Activated CD4-positive, alpha-beta T cell treated with anti-CD3 and anti-CD28 coated beads, Interleukin-2, amount 10 ng/mL, durations not matched to agents 24 days and 14 days (primary cell): Measurements from ENCODE around the gene PBX1. TPM values are rescaled to one million over a fixed set of nuclear protein-coding genes. Genes with fewer than 3 reads are reported as not detected.
A peak's percentile ranks its signal among the peaks of the same experiment; 100 is the strongest.
"Not testable (repeated sequence)": the region's sequence is repeated elsewhere in the genome, so short reads cannot be mapped to it uniquely, and the experiment has no call there.

ENCODE experiments used
- DNase-seq: peaks from one replicate; pipeline ENCODE4 v3.0.0; 2022
- H3K27ac Mint-ChIP-seq: one replicate; pipeline ENCODE4 v1.8.0; 2022; ENCODE audit warnings: mild to moderate bottlenecking, mixed read lengths
- H3K27me3 Mint-ChIP-seq: one replicate; pipeline ENCODE4 v1.8.0; 2022; ENCODE audit warnings: mixed read lengths
- H3K36me3 Mint-ChIP-seq: one replicate; pipeline ENCODE4 v1.8.0; 2022; ENCODE audit warnings: low read depth, mild to moderate bottlenecking, mixed read lengths
- H3K4me1 Mint-ChIP-seq: one replicate; pipeline ENCODE4 v1.8.0; 2021; ENCODE audit warnings: mixed read lengths
- H3K4me3 Mint-ChIP-seq: one replicate; pipeline ENCODE4 v1.8.0; 2022; ENCODE audit warnings: mild to moderate bottlenecking, moderate library complexity, mixed read lengths
- H3K9me3 Mint-ChIP-seq: one replicate; pipeline ENCODE4 v1.8.0; 2021; ENCODE audit warnings: mixed read lengths
- intact Hi-C: fragments of 100-400 bp; cut with micrococcal nuclease; formaldehyde crosslinking; loops from one replicate; pipeline ENCODE4 v1.15.1; 2023
- total RNA-seq: library from RNA; stranded (reverse); gene quantifications from 2 replicates; pipeline ENCODE4 v1.2.3, GENCODE V29; 2022

Gene PBX1
- total RNA-seq, 1 donor from 2014 or later = not detected

- H3K27me3 Mint-ChIP-seq = no peaks in the 10 kb centered on the region
- intact Hi-C loops = no loop called here
- no peaks in the 10 kb centered on the region for H3K36me3 Mint-ChIP-seq
- peaks cover 4% of the 10 kb centered on the region for H3K9me3 Mint-ChIP-seq
- H3K27ac Mint-ChIP-seq = no peak overlapping the region
- H3K4me3 Mint-ChIP-seq = no peak overlapping the region
- no peaks in the 10 kb centered on the region for H3K4me1 Mint-ChIP-seq
- DNase-seq = no peak
These were observed 79.7 kb downstream of the PBX1 start for GRCh38 chr1:164638492-164639202.

- H3K27ac Mint-ChIP-seq = no peak overlapping the region
- no peak overlapping the region for H3K4me3 Mint-ChIP-seq
- intact Hi-C loops = no loop called here
These were observed 81.8 kb downstream of the PBX1 start for GRCh38 chr1:164640686-164641352.

DNA sequence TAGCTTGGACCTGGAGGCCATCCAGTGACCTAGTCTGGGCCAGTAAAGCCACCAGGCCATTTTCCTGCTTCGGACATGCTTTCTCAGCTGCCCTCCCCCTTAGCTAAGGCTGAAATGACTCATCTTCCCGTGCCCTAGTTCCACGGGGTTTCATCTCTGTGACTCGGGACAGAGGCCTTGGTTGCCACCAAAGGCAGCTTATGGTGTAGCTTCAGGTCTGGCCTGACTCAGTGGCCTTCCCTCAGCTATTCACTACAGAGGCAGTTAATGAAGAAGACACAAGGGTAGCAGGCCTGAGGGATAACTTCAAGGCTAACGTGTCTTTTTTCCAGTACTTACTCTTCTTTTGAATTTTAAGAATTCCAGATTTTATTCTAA lies 82.4 kb downstream of the PBX1 start:
- H3K4me1 Mint-ChIP-seq = no peaks in the 10 kb centered on the region
- no peaks in the 10 kb centered on the region for H3K27me3 Mint-ChIP-seq
- H3K4me3 Mint-ChIP-seq = no peak overlapping the region
- intact Hi-C loops = no loop called here
- H3K36me3 Mint-ChIP-seq = no peaks in the 10 kb centered on the region
- no peak for DNase-seq
- H3K27ac Mint-ChIP-seq = no peak overlapping the region
- peaks cover 4% of the 10 kb centered on the region for H3K9me3 Mint-ChIP-seq

More at GRCh38 chr1:164640686-164641352, 81.8 kb downstream of the PBX1 start:
- no peaks in the 10 kb centered on the region for H3K4me1 Mint-ChIP-seq
- DNase-seq = no peak
- no peaks in the 10 kb centered on the region for H3K27me3 Mint-ChIP-seq
- H3K36me3 Mint-ChIP-seq = no peaks in the 10 kb centered on the region
- peaks cover 4% of the 10 kb centered on the region for H3K9me3 Mint-ChIP-seq

- Mint-ChIP-seq H3K4me1 (no peaks in the 10 kb centered on the region), H3K27ac (no peak overlapping the region), H3K27me3 (no peaks in the 10 kb centered on the region), H3K36me3 (no peaks in the 10 kb centered on the region), H3K4me3 (no peak overlapping the region), H3K9me3 (peaks cover 4% of the 10 kb centered on the region)
- no peak for DNase-seq
- intact Hi-C loops = no loop called here
These were observed 84.0 kb downstream of the PBX1 start for GRCh38 chr1:164643018-164643417.

- no peak overlapping the region for H3K4me3 Mint-ChIP-seq
- H3K27me3 Mint-ChIP-seq = no peaks in the 10 kb centered on the region
- no peak overlapping the region for H3K27ac Mint-ChIP-seq
- intact Hi-C loops = no loop called here
- H3K36me3 Mint-ChIP-seq = no peaks in the 10 kb centered on the region
- peaks cover 4% of the 10 kb centered on the region for H3K9me3 Mint-ChIP-seq
- no peak for DNase-seq
- H3K4me1 Mint-ChIP-seq = no peaks in the 10 kb centered on the region
These were observed 85.3 kb downstream of the PBX1 start for GRCh38 chr1:164644268-164644667.

- intact Hi-C loops = no loop called here
- Mint-ChIP-seq H3K4me1 (no peaks in the 10 kb centered on the region), H3K4me3 (no peak overlapping the region), H3K27me3 (no peaks in the 10 kb centered on the region), H3K36me3 (no peaks in the 10 kb centered on the region), H3K9me3 (peaks cover 4% of the 10 kb centered on the region), H3K27ac (no peak overlapping the region)
- no peak for DNase-seq
These were observed 86.0 kb downstream of the PBX1 start for GRCh38 chr1:164644774-164645644.

DNA sequence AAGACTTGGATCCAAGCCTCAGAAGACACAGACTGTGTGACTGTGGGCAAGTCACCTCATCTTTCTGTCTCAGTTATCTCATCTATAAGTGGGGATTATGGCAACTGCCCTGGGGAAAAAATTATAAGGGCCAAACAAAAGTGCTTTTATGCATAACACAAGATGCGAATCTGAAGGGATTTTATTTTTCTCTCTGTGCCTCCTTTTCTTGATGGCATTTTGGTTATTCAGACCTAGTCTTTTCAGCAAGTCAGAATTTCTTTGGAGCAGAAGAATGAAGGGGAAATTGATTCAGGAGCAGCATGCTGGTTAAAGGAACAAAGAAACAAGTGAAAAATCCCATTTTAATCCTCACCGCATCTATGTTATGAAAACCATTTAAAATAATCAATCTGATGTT lies 86.9 kb downstream of the PBX1 start:
- intact Hi-C loops = no loop called here

DNA sequence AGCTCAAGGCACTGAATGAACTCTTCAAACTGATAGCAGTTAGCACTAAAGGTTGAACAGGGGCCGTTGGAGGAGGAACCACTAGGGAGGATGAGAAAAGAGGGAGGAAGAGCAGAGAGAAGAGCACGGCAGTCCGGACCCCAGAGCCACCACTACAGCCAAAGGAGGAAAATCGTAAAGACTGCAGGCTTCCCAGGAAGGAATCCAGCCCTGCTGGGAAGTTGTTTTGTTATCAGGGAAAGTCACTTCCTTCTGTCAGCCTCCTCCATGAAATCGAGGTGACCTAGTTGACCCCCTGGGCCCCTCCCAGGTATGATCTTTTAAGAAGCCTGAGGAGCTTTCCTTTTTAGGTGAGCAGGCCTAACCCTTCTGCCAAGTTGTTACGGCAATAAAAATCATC lies 88.2 kb downstream of the PBX1 start:
- no peak overlapping the region for H3K4me3 Mint-ChIP-seq
- H3K27ac Mint-ChIP-seq = no peak overlapping the region
- H3K27me3 Mint-ChIP-seq = no peaks in the 10 kb centered on the region
- peaks cover 4% of the 10 kb centered on the region for H3K4me1 Mint-ChIP-seq
- peaks cover 4% of the 10 kb centered on the region for H3K9me3 Mint-ChIP-seq
- DNase-seq = no peak
- no peaks in the 10 kb centered on the region for H3K36me3 Mint-ChIP-seq
- intact Hi-C loops = no loop called here

More for the DNA sequence above, 86.9 kb downstream of the PBX1 start:
- Mint-ChIP-seq H3K4me1 (no peaks in the 10 kb centered on the region), H3K27me3 (no peaks in the 10 kb centered on the region), H3K4me3 (no peak overlapping the region), H3K36me3 (no peaks in the 10 kb centered on the region), H3K27ac (no peak overlapping the region), H3K9me3 (peaks cover 4% of the 10 kb centered on the region)
- DNase-seq = no peak

GRCh38 chr1:164648636-164649035 lies 89.7 kb downstream of the PBX1 start:
- H3K4me1 Mint-ChIP-seq = peaks cover 4% of the 10 kb centered on the region
- H3K9me3 Mint-ChIP-seq = no peaks in the 10 kb centered on the region

DNA sequence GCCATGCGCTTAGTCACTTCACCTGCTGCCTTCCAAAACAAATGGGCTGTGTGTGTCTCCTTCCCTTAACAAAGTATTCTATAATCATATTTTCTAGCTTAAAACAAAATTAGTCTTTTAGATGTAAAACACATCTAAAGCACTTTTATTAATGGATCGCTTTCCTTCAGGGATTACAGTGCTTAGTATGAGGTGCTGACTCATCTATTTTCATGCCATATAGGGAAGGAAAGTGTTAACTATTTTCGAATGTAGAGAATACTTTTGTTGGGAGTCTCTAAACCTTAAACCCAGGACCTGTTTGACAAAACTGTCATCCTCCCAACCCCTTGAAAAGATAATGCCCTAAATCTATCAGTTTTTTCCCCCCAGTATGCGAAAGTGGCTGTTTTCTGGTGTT lies 90.2 kb downstream of the PBX1 start:
- Mint-ChIP-seq H3K4me1 (peaks cover 4% of the 10 kb centered on the region), H3K27ac (no peak overlapping the region), H3K9me3 (no peaks in the 10 kb centered on the region), H3K36me3 (no peaks in the 10 kb centered on the region), H3K27me3 (no peaks in the 10 kb centered on the region), H3K4me3 (no peak overlapping the region)
- no peak for DNase-seq
- intact Hi-C loops = no loop called here

More at GRCh38 chr1:164648636-164649035, 89.7 kb downstream of the PBX1 start:
- Mint-ChIP-seq H3K27ac (no peak overlapping the region), H3K27me3 (no peaks in the 10 kb centered on the region), H3K36me3 (no peaks in the 10 kb centered on the region), H3K4me3 (no peak overlapping the region)
- DNase-seq = no peak
- intact Hi-C loops = no loop called here

DNA sequence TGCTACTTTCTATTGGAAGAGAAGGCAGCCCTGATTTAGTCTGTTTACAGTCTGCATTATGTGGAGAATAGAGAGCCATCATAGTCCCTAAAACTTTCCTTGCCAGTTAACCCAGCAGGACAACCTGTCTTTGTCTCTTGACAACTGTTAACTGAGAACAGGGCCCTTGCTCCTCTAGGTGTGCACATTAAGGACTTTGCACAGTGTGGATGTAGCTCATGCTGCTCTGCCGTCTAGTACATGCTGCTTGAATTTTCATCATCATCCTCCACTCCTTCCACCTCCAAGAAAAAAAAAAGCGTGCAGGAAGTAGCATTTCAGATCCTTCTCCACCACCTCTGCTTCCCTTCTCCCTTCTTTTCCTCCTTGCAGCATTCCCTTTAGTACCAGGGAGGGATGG lies 91.5 kb downstream of the PBX1 start:
- Mint-ChIP-seq H3K4me3 (no peak overlapping the region), H3K4me1 (peaks cover 4% of the 10 kb centered on the region), H3K9me3 (peaks cover 4% of the 10 kb centered on the region), H3K36me3 (no peaks in the 10 kb centered on the region), H3K27me3 (no peaks in the 10 kb centered on the region), H3K27ac (no peak overlapping the region)
- DNase-seq = no peak
- intact Hi-C loops = no loop called here

GRCh38 chr1:164651351-164651951 lies 92.5 kb downstream of the PBX1 start:
- H3K27me3 Mint-ChIP-seq = no peaks in the 10 kb centered on the region
- H3K36me3 Mint-ChIP-seq = no peaks in the 10 kb centered on the region
- H3K4me1 Mint-ChIP-seq = peaks cover 4% of the 10 kb centered on the region
- no peak overlapping the region for H3K27ac Mint-ChIP-seq
- peaks cover 4% of the 10 kb centered on the region for H3K9me3 Mint-ChIP-seq
- peak; percentile 51 for DNase-seq
- intact Hi-C loops = no loop called here
- H3K4me3 Mint-ChIP-seq = no peak overlapping the region

DNA sequence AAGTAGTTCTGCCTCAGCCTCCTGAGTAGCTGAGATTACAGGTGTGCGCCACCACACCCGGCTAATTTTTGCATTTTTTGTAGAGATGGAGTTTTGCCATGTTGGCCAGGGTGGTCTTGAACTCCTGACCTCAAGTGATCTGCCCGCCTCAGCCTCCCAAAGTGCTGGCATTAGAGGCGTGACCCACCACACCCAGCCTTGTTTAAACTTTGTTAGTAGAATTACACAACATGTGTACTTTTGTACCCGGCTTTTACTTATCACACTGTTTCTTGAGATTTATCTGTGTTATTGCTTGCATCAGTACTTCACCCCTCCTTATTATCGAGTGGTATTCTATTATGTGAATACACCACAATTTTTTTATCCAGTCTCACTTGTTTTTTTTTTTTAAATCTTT lies 94.0 kb downstream of the PBX1 start:
- H3K27ac Mint-ChIP-seq, intact Hi-C loops, H3K36me3 Mint-ChIP-seq: not testable (repeated sequence)

DNA sequence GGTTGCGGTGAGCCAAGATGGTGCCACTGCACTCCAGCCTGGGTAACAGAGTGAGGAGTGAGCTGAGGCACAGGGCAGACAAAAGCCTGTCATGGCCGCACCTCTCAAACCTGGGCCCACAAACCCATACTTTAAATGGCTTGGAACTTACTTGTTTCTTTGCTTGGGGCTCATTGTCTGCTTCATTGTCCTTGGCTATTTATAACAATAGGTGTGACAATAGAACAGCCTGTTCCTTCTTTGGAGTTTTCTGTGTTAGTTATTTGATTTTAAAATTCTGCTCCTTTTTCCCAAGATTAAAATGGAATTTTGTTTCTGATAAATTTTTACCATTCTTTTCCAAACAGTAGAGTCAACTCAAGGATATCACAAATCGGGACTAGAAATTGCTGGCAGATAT lies 94.7 kb downstream of the PBX1 start:
- peaks cover 4% of the 10 kb centered on the region for H3K4me1 Mint-ChIP-seq
- no peak overlapping the region for H3K4me3 Mint-ChIP-seq
- no peaks in the 10 kb centered on the region for H3K36me3 Mint-ChIP-seq
- no peak overlapping the region for H3K27ac Mint-ChIP-seq
- H3K27me3 Mint-ChIP-seq = no peaks in the 10 kb centered on the region
- intact Hi-C loops = no loop called here
- no peak for DNase-seq
- peaks cover 4% of the 10 kb centered on the region for H3K9me3 Mint-ChIP-seq

More for the DNA sequence above, 94.0 kb downstream of the PBX1 start:
- DNase-seq, H3K27me3 Mint-ChIP-seq, H3K4me1 Mint-ChIP-seq, H3K9me3 Mint-ChIP-seq, H3K4me3 Mint-ChIP-seq: not testable (repeated sequence)
